Mucosa of rectum (tissue), 2 donors: ENCODE data around the gene DOCK3.
"Not testable (repeated sequence)": the region's sequence is repeated elsewhere in the genome, so short reads cannot be mapped to it uniquely, and the experiment has no call there.

Experiments used
- H3K27ac ChIP-seq, 2 donors: one replicate each; pipeline ENCODE4 v1.7.0; 2013; ENCODE audit warnings: inconsistent platforms in 2 of 2, low read depth in 2 of 2, low read length in 2 of 2
- H3K27me3 ChIP-seq, 2 donors: one replicate each; pipeline ENCODE4 v1.7.0; 2013; ENCODE audit warnings: low read length in 2 of 2; ENCODE audit not compliant: control insufficient read depth in 2 of 2, insufficient read depth in 2 of 2
- H3K36me3 ChIP-seq, 2 donors: one replicate each; pipeline ENCODE4 v1.7.0; 2013; ENCODE audit warnings: low read length in 2 of 2; ENCODE audit not compliant: control insufficient read depth in 2 of 2, insufficient read depth in 2 of 2
- H3K4me1 ChIP-seq, 2 donors: one replicate each; pipeline ENCODE4 v1.7.0; 2013; ENCODE audit warnings: low read length in 2 of 2, mild to moderate bottlenecking in 1 of 2; ENCODE audit not compliant: control insufficient read depth in 2 of 2, insufficient read depth in 2 of 2
- H3K4me3 ChIP-seq, 2 donors: one replicate each; pipeline ENCODE4 v1.7.0; 2013; ENCODE audit warnings: low read length in 2 of 2
- H3K9ac ChIP-seq, 2 donors: one replicate each; pipeline ENCODE4 v1.7.0; 2013; ENCODE audit warnings: low read length in 2 of 2, low read depth in 1 of 2, mild to moderate bottlenecking in 1 of 2
- H3K9me3 ChIP-seq, 2 donors: one replicate each; pipeline ENCODE4 v1.7.0; 2013; ENCODE audit warnings: low read length in 2 of 2; ENCODE audit not compliant: control insufficient read depth in 2 of 2
- donor health status: healthy.
- donor health status: Normal muscosa, but diverticular disease.

DOCK3 gene

DNA sequence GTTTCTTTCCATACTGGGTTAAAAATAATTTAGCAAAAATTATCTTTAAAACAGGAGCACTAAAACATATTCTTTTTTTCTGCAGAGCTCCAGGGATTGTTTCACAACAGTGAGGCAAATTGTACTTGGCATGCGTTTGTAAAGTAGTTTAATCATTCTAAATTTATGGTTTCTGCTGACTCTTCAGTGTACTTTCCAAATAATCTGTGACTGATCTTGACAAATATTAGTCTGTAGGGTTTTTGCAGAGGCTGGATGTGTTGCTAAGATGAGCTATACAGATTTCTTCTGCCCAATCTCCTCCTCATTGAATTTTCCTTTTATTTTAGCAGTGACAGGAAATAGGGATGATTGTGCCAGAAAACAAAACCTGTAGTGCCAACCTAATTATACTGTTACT, 382.4 kb downstream of the DOCK3 start:
- H3K27me3 ChIP-seq = no peaks in the 10 kb centered on the region
- no peak overlapping the region for H3K27ac ChIP-seq
- no peak overlapping the region for H3K9ac ChIP-seq
- no peak overlapping the region for H3K4me3 ChIP-seq
- H3K4me1 ChIP-seq = no peaks in the 10 kb centered on the region
- no peaks in the 10 kb centered on the region for H3K36me3 ChIP-seq
- no peaks in the 10 kb centered on the region for H3K9me3 ChIP-seq

- no peak overlapping the region for H3K9ac ChIP-seq
- no peak overlapping the region for H3K27ac ChIP-seq
- no peaks in the 10 kb centered on the region for H3K27me3 ChIP-seq
- H3K9me3 ChIP-seq = no peaks in the 10 kb centered on the region
- no peaks in the 10 kb centered on the region for H3K36me3 ChIP-seq
- no peaks in the 10 kb centered on the region for H3K4me1 ChIP-seq
- H3K4me3 ChIP-seq = no peak overlapping the region
These were observed 388.3 kb downstream of the DOCK3 start for GRCh38 chr3:51063053-51063452.

DNA sequence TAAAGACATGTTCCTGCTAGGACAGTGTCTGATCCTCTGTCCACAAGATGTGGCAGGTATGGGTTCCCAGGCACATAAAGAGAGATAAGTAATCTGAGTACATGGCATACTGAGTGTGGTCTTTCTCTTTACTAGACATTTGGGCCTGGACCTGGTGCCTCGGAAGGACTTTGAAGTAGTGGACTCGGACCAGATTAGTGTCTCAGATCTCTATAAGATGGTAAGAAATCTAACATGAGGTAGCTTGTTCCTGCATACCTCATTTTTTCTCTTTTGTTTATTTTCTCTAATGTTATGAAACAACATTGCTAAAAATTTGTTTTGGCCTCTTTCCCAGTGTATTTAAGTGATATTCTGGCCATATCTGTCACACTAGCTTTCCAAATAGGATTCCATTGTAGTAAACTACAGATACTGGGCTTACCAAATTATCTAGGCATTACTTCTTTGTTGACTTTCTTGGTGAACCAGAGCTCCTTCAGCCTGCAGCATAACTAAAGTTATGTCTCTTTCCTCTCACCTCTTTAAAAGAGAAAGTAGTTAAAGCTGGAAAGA, 400.6 kb downstream of the DOCK3 start:
- Histone ChIP-seq H3K4me1 (no peaks in the 10 kb centered on the region), H3K9me3 (no peaks in the 10 kb centered on the region), H3K9ac (no peak overlapping the region), H3K27me3 (no peaks in the 10 kb centered on the region), H3K36me3 (no peaks in the 10 kb centered on the region), H3K27ac (no peak overlapping the region), H3K4me3 (no peak overlapping the region)

DNA sequence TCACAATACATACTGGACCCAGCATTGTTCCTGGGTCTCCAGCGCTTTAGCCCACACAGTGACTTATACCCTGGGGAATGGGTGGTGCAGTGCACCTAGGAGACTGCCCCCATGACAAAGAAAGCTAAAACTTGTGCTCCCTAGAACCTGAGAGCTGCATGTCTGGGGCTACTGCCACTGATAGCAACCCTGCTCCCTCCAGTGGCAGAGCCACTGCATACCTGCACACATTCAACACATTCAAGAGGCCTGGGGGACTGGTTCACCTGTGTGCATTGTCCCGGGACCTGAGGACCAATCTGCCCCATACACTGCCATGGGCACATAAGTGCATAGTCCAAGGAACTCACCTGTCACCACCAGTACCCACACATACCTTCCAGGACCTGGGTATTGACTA, 407.6 kb downstream of the DOCK3 start:
- Histone ChIP-seq H3K4me1 (no peaks in the 10 kb centered on the region), H3K9me3 (peaks cover 0 to 5% of the 10 kb centered on the region in 2 donors), H3K4me3 (no peak overlapping the region), H3K27me3 (no peaks in the 10 kb centered on the region), H3K27ac (no peak overlapping the region), H3K9ac (no peak overlapping the region), H3K36me3 (no peaks in the 10 kb centered on the region)

DNA sequence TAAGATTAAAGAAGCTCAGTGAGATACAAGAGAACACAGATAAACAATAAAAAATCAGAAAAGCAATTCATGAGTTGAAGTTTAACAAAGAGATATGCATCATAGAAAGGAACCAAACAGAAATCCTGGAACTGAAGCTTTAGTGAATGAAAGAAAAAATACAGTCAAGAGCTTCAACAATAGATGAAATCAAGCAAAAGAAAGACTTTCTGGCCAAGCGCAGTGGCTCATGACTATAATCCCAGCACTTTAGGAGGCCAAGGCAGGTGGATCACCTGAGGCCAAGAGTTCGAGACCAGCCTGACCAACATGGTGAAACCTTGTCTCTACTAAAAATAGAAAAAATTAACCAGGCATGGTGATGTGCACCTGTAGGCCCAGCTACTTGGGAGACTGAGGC, 408.8 kb downstream of the DOCK3 start:
- Histone ChIP-seq H3K36me3 (no peaks in the 10 kb centered on the region), H3K4me1 (no peaks in the 10 kb centered on the region), H3K27ac (no peak overlapping the region), H3K27me3 (no peaks in the 10 kb centered on the region), H3K9me3 (peaks cover 0 to 5% of the 10 kb centered on the region in 2 donors), H3K4me3 (no peak overlapping the region), H3K9ac (no peak overlapping the region)

DNA sequence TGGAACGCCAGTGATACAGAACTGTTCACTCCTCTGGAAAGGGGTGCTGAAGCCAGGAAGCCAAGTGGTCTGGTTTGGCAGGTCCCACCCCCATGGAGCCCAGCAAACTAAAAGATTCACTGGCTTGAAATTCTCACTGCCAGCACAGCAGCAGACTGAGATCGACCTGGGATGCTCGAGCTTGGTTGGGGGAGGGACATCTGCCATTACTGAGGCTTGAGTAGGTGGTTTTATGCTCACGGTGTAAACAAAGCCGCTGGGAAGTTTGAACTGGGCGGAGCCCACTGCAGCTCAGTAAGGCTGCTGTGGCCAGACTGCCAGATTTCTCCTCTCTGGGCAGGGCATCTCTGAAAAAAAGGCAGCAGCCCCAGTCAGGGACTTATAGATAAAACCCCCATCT, 417.4 kb downstream of the DOCK3 start:
- H3K27me3 ChIP-seq, H3K4me3 ChIP-seq, H3K9me3 ChIP-seq, H3K27ac ChIP-seq, H3K9ac ChIP-seq, H3K36me3 ChIP-seq, H3K4me1 ChIP-seq: not testable (repeated sequence)

- not testable (repeated sequence) for H3K9me3 ChIP-seq, H3K27ac ChIP-seq, H3K9ac ChIP-seq, H3K27me3 ChIP-seq, H3K36me3 ChIP-seq, H3K4me3 ChIP-seq, H3K4me1 ChIP-seq
These were observed 420.1 kb downstream of the DOCK3 start for GRCh38 chr3:51094838-51095237.

GRCh38 chr3:51099794-51100535, 425.2 kb downstream of the DOCK3 start:
- H3K27me3 ChIP-seq = no peaks in the 10 kb centered on the region
- H3K4me1 ChIP-seq = no peaks in the 10 kb centered on the region
- H3K27ac ChIP-seq = no peak overlapping the region
- H3K9ac ChIP-seq = no peak overlapping the region
- no peaks in the 10 kb centered on the region for H3K9me3 ChIP-seq
- H3K36me3 ChIP-seq = no peaks in the 10 kb centered on the region
- no peak overlapping the region for H3K4me3 ChIP-seq

DNA sequence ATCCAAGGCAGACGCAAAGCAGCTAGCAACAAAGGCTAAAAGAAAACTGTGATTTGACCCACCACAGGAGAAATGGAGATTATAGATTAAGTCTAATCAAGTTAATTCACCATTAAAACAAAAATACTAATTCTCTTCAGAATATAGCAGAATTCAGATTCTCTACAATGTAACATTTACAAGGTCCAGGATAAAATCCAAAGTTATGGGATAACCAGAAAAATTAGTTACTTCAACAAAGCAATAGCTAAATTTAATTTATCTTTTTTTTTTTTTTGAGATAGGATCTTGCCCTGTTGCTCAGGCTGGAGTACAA, 425.8 kb downstream of the DOCK3 start:
- H3K27ac ChIP-seq = no peak overlapping the region
- no peaks in the 10 kb centered on the region for H3K9me3 ChIP-seq
- H3K36me3 ChIP-seq = no peaks in the 10 kb centered on the region
- H3K4me3 ChIP-seq = no peak overlapping the region
- H3K27me3 ChIP-seq = no peaks in the 10 kb centered on the region
- no peaks in the 10 kb centered on the region for H3K4me1 ChIP-seq
- no peak overlapping the region for H3K9ac ChIP-seq

DNA sequence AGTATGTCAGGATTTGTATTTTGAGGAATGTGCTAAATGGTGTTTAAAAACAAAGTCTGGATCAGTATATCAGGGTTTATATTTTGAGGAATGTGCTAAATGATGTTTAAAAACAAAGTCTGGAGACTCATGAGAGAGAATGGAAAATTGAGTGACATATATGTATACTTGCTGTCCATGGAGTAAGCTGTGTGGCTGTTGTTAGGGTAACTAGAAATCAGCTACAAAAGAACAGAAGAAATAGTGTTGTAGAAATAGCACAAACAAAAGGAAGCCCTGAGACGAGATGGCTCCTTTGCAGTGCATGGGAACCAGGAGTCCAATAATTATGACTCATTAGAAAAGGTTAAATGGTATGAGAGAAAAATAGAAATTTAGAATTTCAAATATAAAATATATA, 427.7 kb downstream of the DOCK3 start:
- H3K4me3 ChIP-seq = no peak overlapping the region
- H3K27ac ChIP-seq = no peak overlapping the region
- H3K36me3 ChIP-seq = no peaks in the 10 kb centered on the region
- no peaks in the 10 kb centered on the region for H3K9me3 ChIP-seq
- H3K9ac ChIP-seq = no peak overlapping the region
- no peaks in the 10 kb centered on the region for H3K4me1 ChIP-seq
- H3K27me3 ChIP-seq = peaks cover 0 to 2% of the 10 kb centered on the region in 2 donors
